ENCODE results near the gene SPINT2.
"Not testable (repeated sequence)": the region's sequence is repeated elsewhere in the genome, so short reads cannot be mapped to it uniquely, and the experiment has no call there.

The SPINT2 gene

DNA sequence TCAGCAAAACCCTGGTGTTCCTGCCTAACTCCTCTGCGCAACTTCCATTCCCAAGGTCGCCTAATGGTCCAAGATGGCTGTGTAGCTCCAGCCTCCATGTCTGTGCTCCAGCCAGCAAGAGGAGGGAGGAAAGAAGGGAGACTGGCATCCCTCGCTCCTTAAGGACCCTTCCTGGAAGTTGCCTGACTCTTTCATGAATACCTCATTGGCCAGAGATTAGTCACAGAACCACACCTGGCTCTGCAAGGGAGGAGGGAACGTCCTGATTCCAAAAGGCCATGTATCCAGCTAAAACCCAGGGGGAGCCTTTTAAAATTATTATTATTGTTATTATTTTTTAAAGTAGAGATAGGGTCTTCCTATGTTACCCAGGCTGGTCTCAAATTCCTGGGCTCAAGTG, 60.1 kb downstream of the SPINT2 start:
- no peak for DNase-seq

DNA sequence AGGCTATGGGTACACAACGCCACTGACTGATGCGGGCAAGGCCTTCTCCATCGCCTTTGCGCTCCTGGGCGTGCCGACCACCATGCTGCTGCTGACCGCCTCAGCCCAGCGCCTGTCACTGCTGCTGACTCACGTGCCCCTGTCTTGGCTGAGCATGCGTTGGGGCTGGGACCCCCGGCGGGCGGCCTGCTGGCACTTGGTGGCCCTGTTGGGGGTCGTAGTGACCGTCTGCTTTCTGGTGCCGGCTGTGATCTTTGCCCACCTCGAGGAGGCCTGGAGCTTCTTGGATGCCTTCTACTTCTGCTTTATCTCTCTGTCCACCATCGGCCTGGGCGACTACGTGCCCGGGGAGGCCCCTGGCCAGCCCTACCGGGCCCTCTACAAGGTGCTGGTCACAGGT, 62.2 kb downstream of the SPINT2 start:
- DNase-seq: no peak

DNA sequence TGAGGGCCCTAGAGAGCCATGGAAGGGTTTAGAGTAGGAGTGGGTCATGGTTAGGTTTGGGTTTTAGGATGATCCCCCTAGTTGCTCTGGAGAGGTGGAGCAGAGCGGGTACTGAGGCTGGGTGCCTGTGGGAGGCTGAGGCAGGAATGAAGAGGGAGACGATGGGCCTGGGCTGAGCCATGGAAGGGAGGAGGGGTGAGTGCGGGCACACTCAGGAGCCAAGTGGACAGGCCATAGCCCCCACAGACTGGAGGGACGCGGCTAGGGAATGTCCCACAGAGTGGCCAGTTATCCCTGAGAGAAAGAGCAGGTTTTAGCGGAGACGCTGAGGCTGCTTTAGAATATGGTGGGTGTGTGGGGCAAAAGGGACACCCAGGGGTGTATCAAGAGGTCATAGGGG, 65.3 kb downstream of the SPINT2 start:
- DNase-seq: no peak

DNA sequence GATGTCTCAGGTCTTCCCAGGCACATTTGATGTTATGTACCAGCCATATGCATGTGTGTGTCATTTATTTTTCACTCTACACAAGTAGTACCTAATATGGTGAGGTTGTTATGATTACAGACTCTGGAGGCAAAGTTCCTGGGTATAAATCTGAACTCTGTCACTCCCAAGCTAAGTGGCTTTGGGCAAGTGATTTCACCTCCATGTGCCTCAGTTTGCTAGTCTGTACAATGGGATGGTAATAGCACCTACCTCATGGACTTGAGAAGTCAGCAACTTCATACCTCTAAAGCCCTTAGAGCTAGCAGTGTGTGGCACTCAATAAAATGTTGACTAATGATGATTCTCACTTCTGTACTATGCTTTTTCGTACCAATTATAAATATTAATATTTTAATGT, 67.4 kb downstream of the SPINT2 start:
- DNase-seq: no peak

DNA sequence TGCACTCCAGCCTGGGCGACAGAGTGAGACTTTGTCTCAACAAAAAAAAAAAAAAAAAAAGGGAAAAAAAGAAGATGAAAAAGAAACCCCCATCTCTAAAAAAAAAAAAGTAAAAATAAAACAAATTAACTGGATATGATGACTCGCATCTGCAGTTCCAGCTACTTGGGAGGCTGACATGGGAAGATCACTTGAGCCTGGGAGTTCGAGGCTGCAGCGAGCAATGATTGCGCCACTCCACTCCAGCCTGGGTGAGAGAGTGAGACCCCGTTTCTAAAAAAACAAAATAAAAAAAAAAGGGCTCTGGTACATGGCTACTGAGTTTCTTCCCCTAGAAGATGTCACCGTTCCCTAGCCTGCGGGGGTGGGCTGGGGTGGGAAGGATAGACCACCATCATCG, 68.9 kb downstream of the SPINT2 start:
- DNase-seq: no peak

DNA sequence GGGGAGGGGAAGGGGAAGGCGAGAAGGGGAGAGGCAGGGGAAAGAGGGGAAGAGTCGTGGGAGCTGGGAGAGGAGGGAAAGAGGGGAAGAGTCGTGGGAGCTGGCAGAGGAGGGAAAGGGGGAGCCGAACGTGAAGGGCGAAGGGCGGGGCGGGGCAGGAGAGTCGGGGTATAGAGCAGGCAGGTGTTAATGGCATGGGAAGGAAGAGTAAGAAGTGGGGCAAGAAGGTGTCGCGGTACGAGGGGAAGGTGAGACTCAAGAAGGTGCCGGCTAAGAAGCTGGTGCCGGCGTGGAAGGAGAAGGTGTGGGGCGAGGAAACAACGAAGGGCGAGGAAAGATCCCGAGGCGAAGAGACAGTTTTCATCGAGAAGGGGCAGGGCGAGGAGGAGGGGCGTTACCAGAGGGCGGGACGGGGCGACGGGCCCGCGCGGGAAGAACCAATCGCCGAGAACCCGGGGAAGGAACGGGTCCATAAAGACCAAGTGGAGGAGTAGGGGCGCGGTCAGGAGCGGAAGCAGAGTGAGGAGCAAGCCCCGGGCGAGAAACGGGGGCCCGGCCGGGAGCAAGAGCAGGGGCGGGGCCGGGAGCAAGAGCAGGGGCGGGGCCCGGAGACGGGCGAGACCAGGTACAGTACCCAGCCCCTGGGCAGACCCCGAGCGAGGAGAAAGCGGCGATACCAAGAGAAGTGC, 71.7 kb downstream of the SPINT2 start:
- DNase-seq: peak; percentile 94

DNA sequence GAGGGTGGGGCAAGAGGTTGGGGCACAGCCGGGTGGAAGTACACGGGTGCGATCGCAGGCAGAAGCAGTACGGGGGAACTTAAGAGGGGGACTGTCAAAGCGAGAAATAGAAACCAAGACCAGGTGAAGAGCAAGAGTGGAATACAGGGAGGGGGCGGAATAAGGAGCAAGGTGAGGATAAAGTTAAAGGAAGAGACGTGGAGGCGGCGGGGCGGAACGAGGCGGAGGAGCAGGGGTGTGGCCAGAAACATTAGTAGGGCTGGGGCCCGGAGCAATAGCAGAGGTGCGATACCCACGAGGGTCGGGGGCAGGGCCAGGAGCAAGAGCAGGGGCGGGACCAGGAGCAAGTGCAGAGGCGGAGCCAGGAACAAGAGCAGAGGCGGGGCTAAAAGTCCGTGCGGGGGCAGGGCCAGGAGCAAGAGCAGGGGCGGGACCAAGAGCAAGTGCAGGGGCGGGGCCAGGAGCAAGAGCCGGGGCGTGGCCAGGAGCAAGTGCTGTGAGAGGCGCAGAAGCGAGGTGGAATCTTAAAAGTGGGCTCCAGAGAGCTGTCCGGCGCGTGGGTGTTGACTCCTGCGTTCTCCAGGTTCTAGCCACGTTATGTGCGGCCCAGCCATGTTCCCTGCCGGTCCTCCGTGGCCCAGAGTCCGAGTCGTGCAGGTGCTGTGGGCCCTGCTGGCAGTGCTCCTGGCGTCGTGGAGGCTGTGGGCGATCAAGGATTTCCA, 72.4 kb downstream of the SPINT2 start:
- peak; percentile 93 for DNase-seq

DNA sequence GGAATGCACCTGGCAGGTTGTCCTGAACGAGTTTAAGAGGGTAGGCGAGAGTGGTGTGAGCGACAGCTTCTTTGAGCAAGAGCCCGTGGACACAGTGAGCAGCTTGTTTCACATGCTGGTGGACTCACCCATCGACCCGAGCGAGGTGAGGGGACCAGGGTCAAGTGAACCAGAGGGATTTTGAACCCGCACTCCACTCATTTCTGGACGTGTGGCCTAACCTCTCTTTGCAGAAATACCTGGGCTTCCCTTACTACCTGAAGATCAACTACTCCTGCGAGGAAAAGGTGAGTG, 72.9 kb downstream of the SPINT2 start:
- DNase-seq: no peak

DNA sequence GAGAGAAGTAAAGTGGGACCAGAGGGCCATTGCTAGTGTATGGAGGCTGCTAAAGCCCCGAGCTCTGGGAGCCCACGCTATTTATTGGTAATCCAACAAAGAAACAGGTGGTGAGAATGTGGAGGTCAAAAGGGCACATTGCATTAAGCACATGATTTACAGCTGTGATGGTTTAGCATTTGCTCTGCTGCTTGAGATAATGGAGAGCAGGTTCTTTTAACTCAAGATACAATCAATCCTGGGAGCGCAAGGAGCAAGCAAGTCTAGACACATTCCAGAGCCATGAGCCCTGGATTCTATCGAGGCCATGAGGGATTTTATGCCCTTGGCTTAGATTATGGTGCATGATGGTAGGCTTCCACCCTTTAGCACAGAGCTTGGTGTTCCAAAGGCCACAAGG, 74.6 kb downstream of the SPINT2 start:
- not testable (repeated sequence) for DNase-seq

DNA sequence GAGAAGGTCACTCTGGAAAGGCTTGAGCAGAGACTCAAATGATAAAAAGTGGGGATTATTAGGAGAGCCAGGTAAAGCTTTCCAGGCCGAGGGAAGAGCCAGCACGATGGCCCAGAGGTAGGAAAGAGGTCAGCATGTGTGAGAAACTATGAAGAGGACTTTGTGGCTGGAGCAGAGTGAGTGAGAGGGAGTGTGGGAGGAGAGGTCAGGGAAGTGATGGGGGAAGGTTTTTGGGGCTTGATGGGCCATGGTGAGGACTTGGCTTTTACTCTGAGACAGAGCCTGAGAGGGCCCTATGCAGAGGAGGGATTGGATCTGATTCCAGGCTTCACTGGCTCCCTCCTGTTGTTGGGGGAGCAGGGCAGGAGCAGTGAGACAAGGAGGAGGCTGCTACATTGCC, 76.6 kb downstream of the SPINT2 start:
- DNase-seq: no peak
